K562 (cell line): Measurements from ENCODE around the gene COMTD1.

Source experiments
- KAT7 ChIP-seq: sonication (generic); formaldehyde crosslinking; IDR thresholded peaks from 2 replicates; pipeline ENCODE4 v1.8.0; 2022; ENCODE audit warnings: missing genetic modification reagents, mild to moderate bottlenecking, borderline replicate concordance
- TF ChIP-seq, protein P1 (sequence below): sonication (generic); formaldehyde crosslinking; IDR thresholded peaks from 2 replicates; pipeline ENCODE4 v1.8.1; 2022; ENCODE audit warnings: missing genetic modification reagents

DNA sequence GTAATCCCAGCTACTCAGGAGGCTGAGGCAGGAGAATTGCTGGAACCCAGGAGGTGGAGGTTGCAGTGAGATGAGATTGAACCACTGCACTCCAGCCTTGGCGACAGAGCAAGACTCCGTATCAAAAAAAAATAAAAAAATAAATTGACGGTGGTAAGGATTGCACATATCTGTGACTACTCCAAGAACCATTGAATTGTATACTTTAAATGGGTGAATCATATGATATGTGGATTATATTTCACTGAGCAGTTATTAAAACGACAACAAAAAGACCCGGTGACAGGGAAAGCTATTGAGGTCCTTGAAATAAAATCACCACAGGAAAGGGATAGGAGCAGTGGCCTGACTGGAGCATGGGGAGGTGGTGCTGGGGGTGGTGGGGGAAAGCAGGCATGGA, 31.2 kb upstream of the COMTD1 start:
- no peak for TF ChIP-seq KAT7 (CRISPR knock-in tag)
- TF ChIP-seq, protein P1, sequence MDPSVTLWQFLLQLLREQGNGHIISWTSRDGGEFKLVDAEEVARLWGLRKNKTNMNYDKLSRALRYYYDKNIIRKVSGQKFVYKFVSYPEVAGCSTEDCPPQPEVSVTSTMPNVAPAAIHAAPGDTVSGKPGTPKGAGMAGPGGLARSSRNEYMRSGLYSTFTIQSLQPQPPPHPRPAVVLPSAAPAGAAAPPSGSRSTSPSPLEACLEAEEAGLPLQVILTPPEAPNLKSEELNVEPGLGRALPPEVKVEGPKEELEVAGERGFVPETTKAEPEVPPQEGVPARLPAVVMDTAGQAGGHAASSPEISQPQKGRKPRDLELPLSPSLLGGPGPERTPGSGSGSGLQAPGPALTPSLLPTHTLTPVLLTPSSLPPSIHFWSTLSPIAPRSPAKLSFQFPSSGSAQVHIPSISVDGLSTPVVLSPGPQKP (CRISPR knock-in tag), result no peak
